CD4-positive, alpha-beta T cell treated with Interleukin-21 for 1 hour (primary cell): Measurements from ENCODE around the gene CD19.
"Not testable (repeated sequence)": the region's sequence is repeated elsewhere in the genome, so short reads cannot be mapped to it uniquely, and the experiment has no call there.

Experiments
- DNase-seq: peaks from one replicate; pipeline ENCODE4 v3.0.0-alpha.2; 2020

Gene CD19

DNA sequence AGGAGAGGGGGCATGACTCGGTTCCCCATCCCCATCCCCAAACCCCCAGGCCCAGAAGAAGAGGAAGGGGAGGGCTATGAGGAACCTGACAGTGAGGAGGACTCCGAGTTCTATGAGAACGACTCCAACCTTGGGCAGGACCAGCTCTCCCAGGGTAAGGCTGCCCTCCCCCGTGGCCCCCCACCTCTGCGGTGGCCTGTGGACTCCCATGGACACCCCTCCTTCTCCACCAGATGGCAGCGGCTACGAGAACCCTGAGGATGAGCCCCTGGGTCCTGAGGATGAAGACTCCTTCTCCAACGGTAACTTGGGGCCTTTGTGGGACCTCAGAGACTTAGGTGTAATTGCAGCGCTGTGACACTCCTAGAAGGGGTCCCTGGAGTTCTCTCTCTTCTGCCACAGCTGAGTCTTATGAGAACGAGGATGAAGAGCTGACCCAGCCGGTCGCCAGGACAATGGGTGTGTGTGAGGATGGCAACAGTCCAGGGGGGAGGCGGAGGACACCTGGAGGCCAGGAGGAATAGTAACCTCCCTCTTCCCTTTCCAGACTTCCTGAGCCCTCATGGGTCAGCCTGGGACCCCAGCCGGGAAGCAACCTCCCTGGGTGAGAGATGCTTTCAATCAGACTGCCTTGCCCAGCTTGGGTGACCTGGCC is 5.6 kb downstream of the CD19 start:
- no peak for DNase-seq

DNA sequence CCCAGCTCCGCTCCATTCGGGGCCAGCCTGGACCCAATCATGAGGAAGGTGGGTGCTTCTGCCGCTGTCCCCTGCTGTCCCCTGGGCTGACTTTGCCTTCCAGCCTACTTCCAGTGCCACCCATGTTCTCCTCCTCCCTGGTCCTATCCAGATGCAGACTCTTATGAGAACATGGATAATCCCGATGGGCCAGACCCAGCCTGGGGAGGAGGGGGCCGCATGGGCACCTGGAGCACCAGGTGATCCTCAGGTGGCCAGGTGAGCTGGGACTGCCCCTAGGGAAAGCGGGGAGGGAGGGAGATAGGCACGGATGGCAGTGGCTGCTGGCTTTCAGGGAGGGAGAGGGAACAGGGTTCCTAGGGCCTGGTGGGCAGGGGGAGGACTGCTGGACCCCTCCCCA is 7.0 kb downstream of the CD19 start:
- DNase-seq = no peak

DNA sequence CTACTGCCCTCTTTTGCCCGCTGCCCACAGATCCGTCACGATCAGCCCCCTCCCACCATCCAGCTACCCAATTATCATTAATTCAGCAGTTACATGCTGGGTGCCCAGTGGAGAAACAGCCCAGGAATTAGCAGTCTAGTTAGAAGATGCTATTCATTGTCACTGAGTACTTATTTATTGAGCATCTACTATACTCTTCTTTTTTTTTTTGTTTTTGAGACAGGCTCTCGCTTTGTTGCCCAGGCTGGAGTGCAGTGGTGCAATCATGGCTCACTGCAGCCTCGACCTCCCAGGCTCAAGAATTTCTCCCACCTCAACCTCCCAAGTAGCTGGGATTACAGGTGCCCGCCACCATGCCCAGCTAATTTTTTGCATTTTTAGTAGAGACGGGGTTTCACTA is 8.1 kb downstream of the CD19 start:
- DNase-seq = not testable (repeated sequence)

DNA sequence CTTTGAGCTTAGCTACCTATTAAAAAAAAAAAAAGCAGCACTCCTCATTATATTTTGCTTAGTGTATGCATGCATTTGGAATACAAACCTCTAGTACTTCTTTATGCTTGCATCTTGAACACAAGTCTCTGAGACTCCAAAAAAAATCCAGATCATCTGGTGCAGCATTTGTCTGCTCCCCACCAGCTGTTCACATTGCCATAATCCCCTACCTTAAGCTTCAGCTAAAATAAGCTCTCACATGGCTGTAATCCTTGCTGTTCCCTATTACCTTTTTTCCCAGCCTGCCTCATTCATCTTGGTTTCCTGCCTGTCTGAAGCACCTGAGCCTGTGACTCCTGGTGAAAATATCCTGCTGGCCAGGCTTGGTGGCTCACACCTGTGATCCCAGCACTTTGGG is 11.5 kb downstream of the CD19 start:
- DNase-seq = no peak

DNA sequence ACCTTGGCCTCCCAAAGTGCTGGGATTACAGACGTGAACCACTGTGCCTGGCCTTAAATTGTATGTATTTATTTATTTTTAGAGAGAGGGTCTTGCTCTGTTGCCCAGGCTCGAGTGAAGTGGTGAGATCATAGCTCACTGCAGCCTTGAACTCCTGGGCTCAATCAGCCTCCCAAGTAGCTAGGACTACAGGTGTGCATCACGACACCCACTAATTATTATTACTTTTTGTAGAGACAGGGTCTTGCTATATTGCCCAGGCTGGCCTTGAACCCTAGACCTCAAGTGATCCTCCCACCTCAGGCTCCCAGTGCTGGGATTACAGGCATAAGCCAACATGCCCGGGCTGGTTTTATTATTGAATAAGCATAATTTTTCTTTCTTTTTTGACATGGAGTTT is 14.9 kb downstream of the CD19 start:
- no peak for DNase-seq

DNA sequence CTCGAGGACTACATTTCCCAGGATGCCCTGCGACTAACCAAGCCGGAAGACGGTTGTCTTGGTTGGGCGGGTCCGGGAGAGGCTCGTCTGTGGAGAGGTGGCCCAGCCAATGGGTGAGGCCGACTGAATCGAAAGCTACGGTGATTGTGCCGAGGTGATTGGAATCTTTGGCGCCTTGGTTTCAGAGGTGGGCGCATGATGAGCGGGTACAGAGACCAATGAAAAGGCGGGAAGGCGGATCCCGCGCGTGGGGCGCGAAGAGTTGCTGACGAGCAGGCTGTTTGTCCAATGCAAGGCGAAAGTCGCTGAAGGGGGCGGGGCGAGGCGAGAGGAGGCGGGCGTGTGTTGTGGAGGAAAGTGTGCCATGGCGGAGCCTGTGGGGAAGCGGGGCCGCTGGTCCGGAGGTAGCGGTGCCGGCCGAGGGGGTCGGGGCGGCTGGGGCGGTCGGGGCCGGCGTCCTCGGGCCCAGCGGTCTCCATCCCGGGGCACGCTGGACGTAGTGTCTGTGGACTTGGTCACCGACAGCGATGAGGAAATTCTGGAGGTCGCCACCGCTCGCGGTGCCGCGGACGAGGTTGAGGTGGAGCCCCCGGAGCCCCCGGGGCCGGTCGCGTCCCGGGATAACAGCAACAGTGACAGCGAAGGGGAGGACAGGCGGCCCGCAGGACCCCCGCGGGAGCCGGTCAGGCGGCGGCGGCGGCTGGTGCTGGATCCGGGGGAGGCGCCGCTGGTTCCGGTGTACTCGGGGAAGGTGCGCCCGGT is 19.1 kb downstream of the CD19 start, which contains the start of gene NFATC2IP:
Gene NFATC2IP (plus strand): TSS at position 290 of the 762 bp plus-strand sequence. CDS start 75 bp downstream, at position 365.
- peak; percentile 100 for DNase-seq

DNA sequence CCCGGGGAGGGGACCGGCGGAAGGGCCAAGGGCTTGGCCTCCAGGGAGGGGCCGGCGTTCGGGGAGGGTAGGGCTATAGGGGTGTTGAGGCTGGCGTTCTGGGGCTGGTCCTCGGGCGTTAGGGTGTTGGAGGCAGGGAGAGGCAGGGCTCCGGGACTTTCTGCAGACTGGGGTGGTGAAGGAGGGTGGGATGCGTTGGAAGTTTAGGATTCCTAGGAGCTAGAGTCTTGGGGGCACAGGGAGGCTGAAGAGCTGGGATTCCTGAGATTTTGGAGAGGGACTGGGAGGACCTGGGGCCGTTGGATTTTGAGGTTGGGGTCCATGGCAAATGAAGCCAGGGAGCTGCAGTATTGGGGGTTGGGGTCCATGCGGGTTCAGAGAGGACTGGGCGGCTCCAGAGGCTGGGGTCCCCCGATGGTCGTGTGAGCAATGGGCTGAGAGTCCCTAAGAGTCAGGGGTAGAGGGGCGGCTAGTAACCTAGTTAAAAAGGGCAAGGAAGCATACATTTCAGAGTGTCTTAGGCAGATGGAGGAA is 19.7 kb downstream of the CD19 start:
- DNase-seq = no peak

DNA sequence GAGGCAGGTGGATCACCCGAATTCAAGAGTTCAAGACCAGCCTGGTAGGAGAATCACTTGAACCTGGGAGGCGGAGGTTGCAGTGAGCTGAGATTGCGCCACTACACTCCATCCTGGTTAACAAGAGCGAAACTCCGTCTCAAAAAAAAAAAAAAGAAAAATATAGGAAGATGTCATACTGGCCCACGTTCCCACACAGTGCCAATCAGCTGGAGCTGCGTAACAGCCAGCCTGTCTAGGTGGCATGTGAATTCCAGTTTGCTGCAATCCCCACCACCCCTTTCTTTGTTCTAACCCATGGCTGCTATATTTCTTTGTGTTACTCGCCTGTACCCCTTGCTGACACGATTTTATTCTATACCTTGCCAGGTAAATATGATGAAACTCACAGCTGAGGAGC is 26.4 kb downstream of the CD19 start:
- no peak for DNase-seq

DNA sequence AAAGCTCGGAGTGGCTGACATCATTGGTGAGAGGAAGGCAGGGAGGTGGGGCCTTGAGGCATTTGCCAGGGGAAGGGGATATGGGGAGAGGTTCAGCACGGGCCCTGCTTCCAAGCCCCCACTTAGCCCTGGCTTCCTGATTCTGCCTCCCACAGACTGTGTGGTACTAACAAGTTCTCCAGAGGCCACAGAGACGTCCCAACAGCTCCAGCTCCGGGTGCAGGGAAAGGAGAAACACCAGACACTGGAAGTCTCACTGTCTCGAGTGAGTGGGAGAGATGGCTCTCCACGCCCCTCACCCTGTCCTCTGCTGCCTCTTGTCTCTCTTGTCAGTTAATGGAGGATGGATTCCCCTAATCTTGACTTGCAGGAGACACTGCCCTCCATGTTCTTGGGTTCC is 27.1 kb downstream of the CD19 start:
- no peak for DNase-seq

DNA sequence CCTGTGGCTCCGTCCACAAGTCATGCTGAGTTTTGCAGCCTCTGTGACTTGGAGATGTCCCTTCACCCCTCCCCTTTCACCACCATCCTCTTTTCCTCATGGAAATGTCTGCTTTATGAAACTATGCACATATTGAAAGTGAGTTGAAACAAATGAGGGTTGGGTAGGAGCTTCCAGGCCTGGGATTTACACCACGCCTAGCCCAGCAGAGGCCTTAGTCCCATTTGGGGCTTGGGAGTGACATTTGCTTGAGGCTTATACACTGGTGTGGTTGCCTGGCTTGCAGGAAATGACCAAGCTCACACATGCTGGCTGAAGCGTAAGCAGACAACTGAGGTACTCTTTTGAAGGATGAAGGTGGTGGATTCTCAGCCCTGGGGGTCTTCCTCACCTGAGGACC is 32.3 kb downstream of the CD19 start:
- DNase-seq = no peak

DNA sequence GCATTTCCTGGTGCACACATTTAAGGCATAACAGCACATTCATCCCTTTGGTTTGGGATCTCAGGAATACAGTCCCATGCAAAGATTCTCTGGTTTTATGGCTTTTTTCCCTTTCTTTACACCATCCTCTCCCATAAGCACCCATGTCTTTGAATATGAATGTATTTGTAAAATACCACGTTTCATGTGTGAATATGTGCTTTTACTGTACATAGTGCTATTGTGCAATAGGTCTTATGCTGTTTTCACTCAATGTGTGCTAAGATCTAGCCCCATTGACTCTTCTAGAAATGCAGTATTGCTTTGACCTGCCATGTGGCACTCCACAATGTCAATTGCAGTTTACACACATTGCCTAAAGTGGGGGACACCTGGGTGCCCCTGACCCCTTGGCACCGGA is 32.7 kb downstream of the CD19 start:
- DNase-seq = no peak

DNA sequence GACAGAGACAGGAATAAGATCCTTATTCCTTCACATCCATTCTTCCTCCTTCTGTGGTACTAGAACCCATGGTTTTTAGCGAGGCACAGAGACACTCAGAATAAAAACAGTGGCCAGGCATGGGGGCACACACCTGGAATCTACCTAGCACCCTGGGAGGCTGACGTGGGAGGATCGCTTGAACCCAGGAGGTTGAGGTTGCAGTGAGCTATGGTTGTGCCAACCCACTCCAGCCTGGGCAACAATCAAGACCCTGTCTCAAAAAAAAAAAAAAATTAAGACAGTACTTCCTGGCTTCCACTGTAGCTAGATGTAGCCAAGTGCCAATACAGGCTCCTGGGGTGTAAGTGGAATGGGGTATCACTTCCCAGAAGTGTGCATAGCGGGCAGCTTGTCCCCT is 35.4 kb downstream of the CD19 start:
- no peak for DNase-seq

DNA sequence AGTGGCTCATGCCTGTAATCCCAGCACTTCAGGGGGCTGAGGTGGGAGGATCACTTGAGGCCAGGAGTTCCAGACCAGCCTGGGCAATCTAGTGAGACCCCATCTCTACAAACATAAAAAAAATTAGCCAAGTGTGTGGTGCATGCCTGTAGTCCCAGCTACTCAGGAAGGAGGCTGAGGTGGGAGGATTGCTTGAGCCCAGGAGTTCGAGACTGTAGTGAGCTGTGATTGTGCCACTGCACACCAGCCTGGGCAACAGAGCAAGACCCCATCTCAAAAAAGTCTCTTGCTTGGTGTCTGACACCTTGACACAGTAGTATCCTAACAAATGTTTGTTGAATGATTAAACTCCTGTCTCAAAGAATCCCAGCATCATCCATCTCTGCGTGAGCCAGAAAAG is 37.9 kb downstream of the CD19 start:
- DNase-seq = not testable (repeated sequence)

DNA sequence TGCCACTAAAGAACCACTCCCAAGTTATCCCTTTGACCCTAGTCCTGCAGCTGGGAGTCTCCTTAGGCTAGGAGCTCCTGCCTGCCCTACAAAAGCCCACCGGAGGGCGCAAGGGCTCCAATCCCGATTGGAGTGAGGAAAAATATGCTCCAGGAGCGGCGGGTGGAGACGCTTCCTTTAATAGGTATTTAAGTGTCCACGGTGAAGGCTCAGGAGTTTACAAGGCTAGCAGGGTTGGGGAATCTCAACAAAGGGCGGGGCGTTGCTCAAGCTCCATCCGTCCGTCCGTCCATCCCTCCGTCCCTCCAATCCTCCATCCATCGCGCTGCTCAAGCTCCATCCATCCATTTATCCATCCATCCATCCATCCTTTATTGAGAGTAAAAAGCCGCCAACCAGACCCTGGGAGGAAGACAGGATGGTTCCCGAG is 42.3 kb downstream of the CD19 start:
- DNase-seq = peak; percentile 21

DNA sequence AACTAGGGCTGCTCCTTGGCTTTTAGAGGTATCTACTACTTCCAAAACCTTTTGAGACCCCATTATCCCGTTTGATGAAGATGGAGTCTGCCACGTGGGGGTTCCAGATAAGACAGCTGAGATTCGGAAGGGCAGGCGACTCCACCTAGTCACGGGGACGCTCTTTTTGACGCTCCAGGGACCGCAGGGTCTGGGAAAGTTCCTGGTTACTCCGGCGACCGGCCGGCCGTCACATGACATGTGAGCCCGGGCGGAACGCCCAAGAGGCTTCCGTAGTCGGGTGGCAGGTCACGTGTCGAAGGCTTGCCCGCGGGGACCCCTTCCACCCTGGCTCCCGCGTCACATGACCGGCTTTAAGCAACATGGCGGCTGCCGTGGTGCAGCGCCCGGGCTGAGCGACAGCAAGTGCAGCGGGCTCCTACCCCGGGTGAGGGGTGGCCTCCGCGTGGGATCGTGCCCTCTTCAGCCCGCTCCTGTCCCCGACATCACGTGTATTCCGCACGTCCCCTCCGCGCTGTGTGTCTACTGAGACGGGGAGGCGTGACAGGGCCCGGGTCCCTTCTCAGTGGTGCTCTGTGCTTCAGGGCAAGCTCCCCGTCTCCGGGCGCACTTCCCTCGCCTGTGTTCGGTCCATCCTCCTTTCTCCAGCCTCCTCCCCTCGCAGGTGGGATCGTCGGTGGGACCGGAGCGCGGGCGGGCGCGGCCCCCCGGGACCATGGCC is 42.8 kb downstream of the CD19 start, which contains the start of gene SPNS1:
Gene SPNS1 (plus strand): TSS at position 342 of the 721 bp plus-strand sequence. CDS start 374 bp downstream, at position 716.
- peak; percentile 92 for DNase-seq

DNA sequence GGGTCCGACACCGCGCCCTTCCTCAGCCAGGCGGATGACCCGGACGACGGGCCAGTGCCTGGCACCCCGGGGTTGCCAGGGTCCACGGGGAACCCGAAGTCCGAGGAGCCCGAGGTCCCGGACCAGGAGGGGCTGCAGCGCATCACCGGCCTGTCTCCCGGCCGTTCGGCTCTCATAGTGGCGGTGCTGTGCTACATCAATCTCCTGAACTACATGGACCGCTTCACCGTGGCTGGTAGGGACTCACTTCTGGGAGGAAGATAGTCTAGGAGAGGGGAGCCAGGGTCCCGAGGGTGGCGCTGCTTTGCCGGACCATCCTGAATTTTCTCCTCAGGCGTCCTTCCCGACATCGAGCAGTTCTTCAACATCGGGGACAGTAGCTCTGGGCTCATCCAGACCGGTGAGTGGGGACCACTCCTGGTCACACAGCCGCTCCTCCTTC is 43.4 kb downstream of the CD19 start:
- DNase-seq = no peak

DNA sequence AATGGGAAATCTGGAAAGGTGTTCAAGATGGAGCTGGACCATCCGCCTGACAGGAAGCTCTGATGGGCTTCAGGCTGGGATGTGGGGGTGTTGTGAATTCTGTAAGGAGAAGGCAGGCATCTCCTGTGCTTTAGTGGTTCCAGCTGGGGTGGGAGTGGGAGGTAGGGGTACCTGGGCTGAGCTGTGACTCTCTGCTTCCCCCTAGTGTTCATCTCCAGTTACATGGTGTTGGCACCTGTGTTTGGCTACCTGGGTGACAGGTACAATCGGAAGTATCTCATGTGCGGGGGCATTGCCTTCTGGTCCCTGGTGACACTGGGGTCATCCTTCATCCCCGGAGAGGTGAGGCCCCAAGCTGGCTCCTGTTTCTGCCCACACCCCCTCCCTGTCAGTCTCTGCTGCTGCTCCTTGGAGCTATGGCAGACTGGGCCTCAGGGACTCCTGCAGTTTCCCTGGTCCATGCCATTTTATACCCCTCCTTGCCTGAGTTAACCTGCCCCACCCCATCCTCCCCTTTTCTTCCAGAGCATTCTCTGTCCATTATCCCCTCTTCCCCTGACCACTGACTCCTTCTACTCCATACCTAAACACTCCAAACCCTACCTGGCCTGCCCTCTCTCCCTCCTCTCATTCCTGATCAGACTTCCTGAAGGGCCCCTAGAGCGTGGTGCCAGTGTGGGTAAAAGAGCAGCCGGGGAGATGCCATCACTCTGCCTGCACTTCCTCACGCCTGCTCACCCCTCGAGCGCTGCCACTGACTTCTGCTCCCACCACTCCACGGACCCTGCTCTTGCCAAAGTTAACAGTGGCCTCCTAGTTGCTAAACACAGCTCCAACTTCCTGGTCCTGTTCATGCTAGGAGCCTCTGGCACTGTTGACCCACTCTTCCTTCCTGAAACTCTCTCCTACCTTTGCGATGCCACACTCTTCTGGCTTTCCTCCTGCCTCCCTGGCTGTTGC is 46.2 kb downstream of the CD19 start:
- DNase-seq = peak; percentile 52

DNA sequence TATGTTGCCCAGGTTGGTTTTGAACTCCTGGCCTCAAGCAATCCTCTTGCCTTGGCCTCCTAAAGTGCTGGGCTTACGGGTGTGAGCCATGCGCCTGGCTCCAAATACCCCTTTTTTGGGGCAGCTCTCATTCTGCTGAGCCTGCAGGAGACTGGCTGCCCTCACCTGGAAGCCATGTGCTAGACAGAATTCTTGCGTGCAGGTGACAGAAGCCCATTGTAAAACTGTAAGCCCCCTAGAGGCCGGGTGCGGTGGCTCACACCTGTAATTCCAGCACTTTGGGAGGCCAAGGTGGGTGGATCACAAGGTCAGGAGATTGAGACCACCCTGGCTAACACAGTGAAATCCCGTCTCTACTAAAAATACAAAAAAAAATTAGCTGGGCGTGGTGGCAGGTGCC is 48.6 kb downstream of the CD19 start:
- DNase-seq = not testable (repeated sequence)

DNA sequence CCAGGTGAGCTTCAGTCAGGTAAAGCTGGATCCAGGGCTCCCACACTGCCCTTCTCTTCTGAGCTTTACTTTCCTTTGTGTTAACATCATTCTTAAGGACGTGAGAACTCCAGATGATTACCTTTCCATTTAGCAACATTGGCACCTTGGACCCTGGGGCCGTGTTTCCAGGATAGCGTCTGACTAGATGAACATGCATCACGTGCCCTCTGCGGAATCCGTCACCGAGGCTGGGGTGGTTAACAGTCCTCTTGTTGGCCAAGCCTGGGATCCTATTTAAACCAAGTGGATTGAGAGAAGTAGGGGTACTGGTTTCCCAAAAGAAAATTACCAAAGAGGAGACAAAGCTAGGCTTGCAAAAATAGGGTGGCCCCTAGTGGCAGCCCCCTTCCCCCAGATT is 49.2 kb downstream of the CD19 start:
- DNase-seq = no peak

DNA sequence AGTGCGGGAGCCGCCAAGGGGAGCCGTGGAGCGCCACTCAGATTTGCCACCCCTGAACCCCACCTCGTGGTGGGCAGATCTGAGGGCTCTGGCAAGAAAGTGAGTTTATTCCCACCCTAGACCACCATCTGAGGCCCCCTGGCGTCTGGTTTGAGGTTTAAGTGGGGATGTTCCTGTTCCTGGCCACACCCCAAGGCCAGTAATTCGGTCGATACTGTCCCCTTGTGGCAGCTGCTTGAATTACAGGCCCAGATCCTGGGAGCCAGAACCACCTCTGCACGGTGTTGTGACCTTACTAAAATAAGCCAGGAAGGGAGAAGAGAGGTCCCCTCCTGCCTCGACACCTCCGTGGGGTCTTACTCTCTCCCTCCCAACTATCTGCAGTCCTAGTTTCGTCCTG is 49.7 kb downstream of the CD19 start:
- peak; percentile 38 for DNase-seq

DNA sequence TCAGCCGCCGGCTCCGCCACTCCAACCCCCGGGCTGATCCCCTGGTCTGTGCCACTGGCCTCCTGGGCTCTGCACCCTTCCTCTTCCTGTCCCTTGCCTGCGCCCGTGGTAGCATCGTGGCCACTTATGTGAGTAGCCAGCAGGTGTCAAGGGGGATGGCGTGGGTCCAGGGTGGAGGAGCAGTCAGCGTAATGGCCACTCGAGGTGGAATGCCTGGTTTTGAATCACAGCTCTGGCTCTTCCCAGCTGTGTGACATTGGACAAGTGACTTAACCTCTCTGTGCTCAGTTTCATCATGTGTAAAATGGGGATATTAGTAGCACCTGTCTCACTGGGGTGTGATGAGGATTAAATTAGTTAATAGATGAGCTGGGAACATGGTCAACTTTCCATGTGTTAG is 50.6 kb downstream of the CD19 start:
- DNase-seq = no peak

DNA sequence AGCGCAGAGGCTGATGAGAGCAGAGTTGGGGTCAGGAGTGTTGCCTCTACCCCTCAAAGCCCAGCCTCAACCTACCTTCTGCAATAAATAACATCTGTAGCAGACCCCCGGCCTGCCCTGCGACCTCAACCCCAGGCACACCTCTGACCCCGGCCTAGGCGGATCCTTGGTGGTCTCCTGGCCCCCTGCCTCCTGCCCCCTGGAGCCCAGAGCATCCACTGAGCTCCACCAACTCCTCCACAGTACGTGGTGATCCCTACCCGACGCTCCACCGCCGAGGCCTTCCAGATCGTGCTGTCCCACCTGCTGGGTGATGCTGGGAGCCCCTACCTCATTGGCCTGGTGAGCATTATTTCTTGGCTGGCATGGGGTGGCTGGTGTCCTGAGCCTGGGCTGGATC is 51.2 kb downstream of the CD19 start:
- DNase-seq = no peak
